GM12875 (cell line): Measurements from ENCODE around the gene LRRK2.
"Not testable (repeated sequence)": the region's sequence is repeated elsewhere in the genome, so short reads cannot be mapped to it uniquely, and the experiment has no call there.

Experiments
- H3K4me3 ChIP-seq: one replicate; pipeline ENCODE4 v1.5.1; 2011; ENCODE audit warnings: low read depth, low read length, control low read depth
- TF ChIP-seq, protein P1 (sequence below): IDR thresholded peaks from 2 replicates; pipeline ENCODE4 v1.5.1; 2011; ENCODE audit warnings: low read depth, mild to moderate bottlenecking, control low read depth, inconsistent platforms, low read length, moderate library complexity, borderline replicate concordance; ENCODE audit not compliant: insufficient read depth

Gene LRRK2

GRCh38 chr12:40344312-40344711 lies 119.5 kb downstream of the LRRK2 start:
- TF ChIP-seq, protein P1, sequence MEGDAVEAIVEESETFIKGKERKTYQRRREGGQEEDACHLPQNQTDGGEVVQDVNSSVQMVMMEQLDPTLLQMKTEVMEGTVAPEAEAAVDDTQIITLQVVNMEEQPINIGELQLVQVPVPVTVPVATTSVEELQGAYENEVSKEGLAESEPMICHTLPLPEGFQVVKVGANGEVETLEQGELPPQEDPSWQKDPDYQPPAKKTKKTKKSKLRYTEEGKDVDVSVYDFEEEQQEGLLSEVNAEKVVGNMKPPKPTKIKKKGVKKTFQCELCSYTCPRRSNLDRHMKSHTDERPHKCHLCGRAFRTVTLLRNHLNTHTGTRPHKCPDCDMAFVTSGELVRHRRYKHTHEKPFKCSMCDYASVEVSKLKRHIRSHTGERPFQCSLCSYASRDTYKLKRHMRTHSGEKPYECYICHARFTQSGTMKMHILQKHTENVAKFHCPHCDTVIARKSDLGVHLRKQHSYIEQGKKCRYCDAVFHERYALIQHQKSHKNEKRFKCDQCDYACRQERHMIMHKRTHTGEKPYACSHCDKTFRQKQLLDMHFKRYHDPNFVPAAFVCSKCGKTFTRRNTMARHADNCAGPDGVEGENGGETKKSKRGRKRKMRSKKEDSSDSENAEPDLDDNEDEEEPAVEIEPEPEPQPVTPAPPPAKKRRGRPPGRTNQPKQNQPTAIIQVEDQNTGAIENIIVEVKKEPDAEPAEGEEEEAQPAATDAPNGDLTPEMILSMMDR: no peak
- no peak overlapping the region for H3K4me3 ChIP-seq

DNA sequence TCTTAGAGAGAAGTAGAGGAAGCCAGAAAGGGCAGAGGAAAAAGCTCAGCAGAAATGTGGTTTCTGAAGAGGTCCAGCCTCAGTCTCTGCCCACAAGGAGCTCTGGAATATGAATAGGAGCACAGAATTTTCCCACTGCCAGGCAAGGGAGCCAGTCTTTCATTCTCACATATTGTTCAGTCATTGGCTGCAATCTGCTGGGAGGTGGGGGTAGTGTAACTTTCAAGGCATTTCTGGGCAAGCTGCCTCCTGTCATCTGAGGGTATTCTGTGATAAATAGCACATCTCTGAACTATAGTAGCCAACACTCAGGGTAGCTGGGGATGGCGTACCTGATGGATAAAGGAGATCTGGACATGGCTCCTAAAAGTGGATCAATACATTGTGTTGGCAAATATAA lies 127.2 kb downstream of the LRRK2 start:
- TF ChIP-seq, protein P1: no peak

GRCh38 chr12:40375076-40375475 lies 150.3 kb downstream of the LRRK2 start:
- no peak overlapping the region for H3K4me3 ChIP-seq
- TF ChIP-seq, protein P1: peak; percentile 42; the same call in 1 of the 2 replicates

More for the DNA sequence above, 127.2 kb downstream of the LRRK2 start:
- H3K4me3 ChIP-seq: no peak overlapping the region

- TF ChIP-seq, protein P1: no peak
- no peak overlapping the region for H3K4me3 ChIP-seq
These were observed 151.9 kb downstream of the LRRK2 start for GRCh38 chr12:40376533-40377267.

GRCh38 chr12:40378691-40379090 lies 153.9 kb downstream of the LRRK2 start:
- H3K4me3 ChIP-seq: no peak overlapping the region

GRCh38 chr12:40382217-40382616 lies 157.4 kb downstream of the LRRK2 start:
- TF ChIP-seq, protein P1: no peak
- H3K4me3 ChIP-seq: no peak overlapping the region

More at GRCh38 chr12:40378691-40379090, 153.9 kb downstream of the LRRK2 start:
- TF ChIP-seq, protein P1: no peak

DNA sequence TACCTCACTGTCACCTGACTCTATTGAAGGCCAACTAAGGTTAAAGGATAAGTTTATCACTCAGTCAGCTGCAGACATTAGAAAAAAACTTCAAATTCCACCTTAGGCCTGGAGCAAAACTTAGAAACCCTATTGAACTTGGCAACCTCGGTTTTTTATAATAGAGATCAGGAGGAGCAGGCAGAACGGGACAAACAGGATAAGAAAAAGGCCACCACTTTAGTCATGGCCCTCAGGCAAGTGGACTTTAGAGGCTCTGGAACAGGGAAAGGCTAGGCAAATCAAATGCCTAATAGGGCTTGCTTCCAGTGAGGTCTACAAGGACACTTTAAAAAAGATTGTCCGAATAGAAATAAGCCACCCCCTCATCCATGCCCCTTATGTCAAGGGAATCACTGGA lies 162.5 kb downstream of the LRRK2 start:
- not testable (repeated sequence) for H3K4me3 ChIP-seq
